RCC 7860 (cell line): ENCODE results near the gene CSNK2A1.
"Not testable (repeated sequence)": the region's sequence is repeated elsewhere in the genome, so short reads cannot be mapped to it uniquely, and the experiment has no call there.

Experiments used
- DNase-seq: peaks from one replicate; pipeline ENCODE4 v3.0.0-alpha.2; 2015; ENCODE audit warnings: low spot score
- FAIRE-seq: peaks from 2 replicates; lab custom pipeline; 2012; peaks lifted over from hg19 to GRCh38; lab: Jason Lieb, UNC

Gene CSNK2A1

DNA sequence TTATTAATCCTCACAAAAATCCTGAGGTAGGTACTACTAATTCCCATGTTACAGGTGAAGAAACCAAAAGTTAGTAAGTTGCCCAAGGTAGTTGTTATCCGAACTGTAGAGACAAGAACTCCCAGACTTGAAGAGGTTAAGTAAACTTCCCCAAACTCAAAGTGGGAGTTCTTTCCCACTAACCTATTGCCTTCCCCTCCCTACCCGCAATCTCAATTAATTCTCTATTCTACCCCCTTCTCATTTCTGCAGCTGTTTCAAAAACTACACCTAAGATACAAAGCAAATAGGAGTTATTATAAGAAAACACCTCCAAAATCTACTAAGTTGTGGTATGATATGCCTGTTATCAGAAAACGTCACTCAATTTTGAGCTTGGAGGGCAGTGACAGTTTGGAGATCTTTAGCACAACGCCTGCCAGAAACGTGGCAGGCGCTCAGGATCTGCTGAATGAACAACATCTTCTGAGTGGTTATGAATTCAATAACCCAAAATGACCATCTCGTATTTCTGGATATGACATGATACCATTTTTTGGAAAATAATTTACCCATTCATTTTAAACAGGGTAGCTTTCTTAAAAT lies 7.1 kb downstream of the CSNK2A1 start:
- FAIRE-seq = no peak
- DNase-seq = no peak

DNA sequence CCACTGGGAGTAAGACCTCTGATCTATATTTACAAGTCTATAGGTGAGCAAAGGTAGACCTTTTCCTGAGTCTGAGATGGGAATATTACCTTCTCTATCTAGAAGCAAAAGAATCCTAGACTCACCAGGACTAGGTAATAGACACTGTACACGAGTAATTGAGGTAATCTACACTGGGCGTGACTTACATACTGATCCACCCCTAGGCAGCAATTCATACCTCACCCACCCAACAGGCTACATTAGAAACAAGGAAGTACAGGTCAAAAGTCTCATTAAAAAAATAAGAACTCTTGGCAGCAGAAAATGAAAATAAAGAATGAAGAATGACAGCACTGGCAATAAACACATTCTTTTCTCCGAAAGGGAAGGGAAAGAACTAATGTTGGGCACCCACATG lies 7.6 kb downstream of the CSNK2A1 start:
- FAIRE-seq = no peak
- no peak for DNase-seq

DNA sequence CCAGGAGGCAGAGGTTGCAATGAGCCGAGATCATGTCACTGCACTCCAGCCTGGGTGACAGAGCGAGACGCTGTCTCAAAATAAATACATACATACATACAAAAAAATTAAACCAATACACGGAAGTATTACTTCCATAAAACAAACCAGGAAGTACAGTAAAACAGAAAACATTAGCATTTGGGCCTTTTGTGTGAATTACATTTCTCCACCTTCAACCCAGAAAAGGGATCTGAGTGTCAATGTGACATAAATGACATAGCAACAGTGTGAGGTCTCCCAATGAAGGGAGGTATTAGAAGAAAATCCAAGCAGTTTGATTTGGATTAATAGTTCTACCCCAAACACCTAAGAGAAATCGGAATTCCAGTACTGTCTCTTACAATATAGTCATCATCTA lies 10.1 kb downstream of the CSNK2A1 start:
- FAIRE-seq = no peak

DNA sequence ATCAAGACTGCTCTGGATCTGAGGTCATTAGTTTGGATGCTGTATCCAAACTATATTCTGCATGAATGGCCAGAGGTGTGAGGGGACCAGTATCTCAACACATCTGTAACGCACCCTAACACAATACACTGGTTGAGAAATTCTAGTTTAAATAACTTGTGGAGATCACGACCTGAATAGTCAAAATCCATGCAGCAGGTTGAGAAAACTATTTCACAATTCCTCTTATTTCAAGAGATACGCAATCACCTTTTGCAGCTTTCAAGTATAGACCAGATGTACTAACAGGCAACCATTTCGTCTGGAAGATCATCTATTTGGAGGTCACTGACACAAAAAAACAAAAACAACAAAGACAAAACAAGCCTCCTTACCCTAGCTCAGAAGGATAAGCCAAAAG lies 11.1 kb downstream of the CSNK2A1 start:
- no peak for DNase-seq
- FAIRE-seq = no peak

More for the DNA sequence above, 10.1 kb downstream of the CSNK2A1 start:
- DNase-seq = no peak

GRCh38 chr20:531608-532007 lies 12.0 kb downstream of the CSNK2A1 start:
- DNase-seq (peak; percentile 34), FAIRE-seq (peak; percentile 86)

GRCh38 chr20:530321-530720 lies 13.3 kb downstream of the CSNK2A1 start:
- DNase-seq (no peak), FAIRE-seq (no peak)

- DNase-seq (peak; percentile 70), FAIRE-seq (peak; percentile 77)
Observed at GRCh38 chr20:528923-529604, 14.5 kb downstream of the CSNK2A1 start.

GRCh38 chr20:527571-527886 lies 16.1 kb downstream of the CSNK2A1 start:
- DNase-seq (no peak), FAIRE-seq (no peak)

DNA sequence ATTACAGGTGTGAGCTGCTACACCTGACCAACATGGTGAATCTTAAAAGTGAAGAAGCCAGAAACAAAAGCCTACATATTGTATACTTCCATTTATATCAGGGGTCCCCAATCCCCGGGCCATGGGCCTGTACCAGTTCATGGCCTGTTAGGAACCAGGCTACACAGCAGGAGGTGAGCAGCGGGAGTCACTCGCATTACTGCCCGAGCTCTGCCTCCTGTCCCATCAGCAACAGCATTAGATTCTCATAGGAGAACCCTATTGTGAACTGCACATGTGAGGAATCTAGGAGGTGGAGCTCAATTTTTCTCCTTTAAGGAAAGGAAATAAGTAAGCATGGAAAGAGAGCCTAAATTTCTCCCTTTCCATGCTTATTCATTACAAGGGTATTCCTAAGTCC lies 21.7 kb downstream of the CSNK2A1 start:
- FAIRE-seq = no peak
- DNase-seq = no peak

DNA sequence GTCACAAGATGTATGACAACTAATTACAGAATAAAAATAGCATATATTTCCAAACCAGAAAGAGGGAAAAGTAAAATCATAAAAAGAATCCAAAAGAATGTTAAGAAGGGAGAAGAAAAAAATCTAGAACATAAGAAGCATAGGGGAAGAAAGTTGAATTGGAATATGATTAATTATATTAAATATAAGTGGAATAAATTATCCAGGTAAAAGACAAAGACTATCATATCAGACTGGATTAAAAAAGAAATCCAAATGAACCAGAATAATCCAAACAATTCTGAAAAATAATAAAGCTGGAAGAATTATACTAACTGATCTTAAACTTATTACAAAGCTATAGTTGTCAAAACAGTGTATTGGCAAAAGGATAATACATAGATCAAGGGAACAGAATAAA lies 23.6 kb downstream of the CSNK2A1 start:
- DNase-seq (no peak), FAIRE-seq (no peak)

- DNase-seq (no peak), FAIRE-seq (no peak)
Observed at GRCh38 chr20:517221-517620, 26.4 kb downstream of the CSNK2A1 start.

- FAIRE-seq = no peak
Observed at GRCh38 chr20:516799-517198, 26.8 kb downstream of the CSNK2A1 start.

DNA sequence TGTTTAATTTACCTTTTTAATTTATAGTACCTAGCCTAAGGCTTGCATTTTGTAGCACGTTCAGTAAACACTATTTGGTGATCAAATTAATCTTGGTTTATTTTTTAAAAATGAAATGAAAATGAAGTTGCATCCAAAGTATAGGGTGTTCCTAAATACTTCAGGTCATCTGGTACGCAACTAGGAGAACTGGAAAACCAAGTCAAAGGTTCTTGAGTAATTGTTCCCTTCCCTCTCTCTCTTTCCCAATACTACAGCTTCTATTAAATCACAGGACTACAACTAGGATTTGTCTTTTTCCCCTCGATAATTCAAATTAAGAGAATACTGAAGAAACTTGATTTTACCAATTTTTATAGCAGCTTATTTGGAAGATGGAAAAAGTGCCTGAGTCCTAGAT lies 27.9 kb downstream of the CSNK2A1 start:
- DNase-seq (no peak), FAIRE-seq (no peak)

More at GRCh38 chr20:516799-517198, 26.8 kb downstream of the CSNK2A1 start:
- DNase-seq = no peak

DNA sequence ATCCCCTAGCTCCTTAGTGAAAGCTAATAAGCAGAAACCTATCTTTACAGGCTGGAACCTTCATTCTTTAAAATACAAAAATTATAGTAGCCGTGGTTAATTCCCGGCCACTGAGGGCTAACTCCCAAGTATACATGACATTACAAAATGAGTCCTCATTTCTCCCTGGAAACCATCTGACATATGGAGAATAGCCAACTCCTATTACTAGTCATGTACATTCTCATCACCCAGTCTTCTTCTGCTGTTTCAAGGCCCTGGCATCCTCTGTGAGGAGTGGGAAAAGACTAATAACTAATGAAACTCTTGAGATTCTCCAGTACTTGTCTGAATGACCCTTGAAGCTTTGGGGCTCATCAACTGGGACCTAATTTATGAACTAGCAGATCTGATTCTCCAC lies 30.2 kb downstream of the CSNK2A1 start:
- FAIRE-seq (no peak), DNase-seq (no peak)

- DNase-seq, FAIRE-seq: not testable (repeated sequence)
Observed at GRCh38 chr20:510328-511057, 33.1 kb downstream of the CSNK2A1 start.

- not testable (repeated sequence) for DNase-seq, FAIRE-seq
Observed at GRCh38 chr20:508364-508787, 35.2 kb downstream of the CSNK2A1 start.

- FAIRE-seq (no peak), DNase-seq (no peak)
Observed at GRCh38 chr20:507761-508332, 35.7 kb downstream of the CSNK2A1 start.

GRCh38 chr20:507006-507758 lies 36.4 kb downstream of the CSNK2A1 start:
- no peak for FAIRE-seq
- DNase-seq = no peak

DNA sequence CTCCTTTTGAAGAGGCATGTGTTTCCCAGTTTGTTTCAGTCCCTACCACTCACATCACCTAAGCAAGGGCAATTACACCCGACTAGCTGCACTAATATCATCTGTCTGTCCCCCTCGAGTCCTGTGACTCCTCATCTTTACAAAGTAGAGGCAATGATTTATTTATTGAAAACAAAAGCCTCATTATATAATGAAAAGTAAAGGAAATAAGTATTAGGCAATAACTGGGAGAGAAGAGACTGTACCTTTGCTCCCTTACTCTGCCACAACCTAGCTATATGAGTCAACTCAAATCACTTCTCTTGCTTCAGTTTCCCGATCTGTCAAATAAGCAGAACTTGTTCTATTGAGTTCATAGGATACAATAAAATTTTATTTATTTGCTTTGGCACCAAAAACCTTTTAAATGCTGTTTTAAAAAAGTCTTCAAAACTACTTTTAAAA lies 38.9 kb downstream of the CSNK2A1 start:
- no peak for FAIRE-seq
- DNase-seq = no peak

DNA sequence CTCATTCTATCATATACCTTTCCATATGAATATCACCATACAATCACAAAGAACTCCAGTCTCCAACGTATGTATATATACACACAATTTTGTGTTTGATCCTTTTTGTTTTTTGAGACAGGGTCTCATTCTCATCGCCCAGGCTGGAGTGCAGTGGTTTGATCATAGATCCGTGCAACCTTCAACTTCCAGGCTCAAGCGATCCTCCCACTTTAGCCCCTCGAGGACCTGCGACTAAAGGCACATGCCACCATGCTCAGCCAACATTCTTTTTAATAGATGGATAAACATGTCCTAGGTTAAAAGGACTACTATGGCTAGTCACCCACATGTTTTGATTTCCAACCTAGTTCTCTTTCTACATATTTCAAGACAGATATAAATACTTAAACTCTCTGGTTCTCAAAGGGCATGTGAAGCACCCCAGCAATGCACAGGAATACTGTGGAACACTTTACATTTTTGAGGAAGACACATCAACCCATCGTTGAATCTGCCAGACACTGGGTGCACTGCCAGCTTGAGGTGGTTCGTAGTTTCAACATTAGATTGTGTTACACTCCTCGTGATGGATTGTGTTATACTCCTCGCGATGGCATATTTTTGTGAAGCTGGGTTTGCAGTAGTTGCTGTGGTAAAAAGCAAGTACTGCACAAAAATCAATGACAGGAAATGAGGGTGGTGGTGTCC lies 40.4 kb downstream of the CSNK2A1 start:
- DNase-seq = no peak
- no peak for FAIRE-seq
